Thymus (tissue), 11 donors: ENCODE measurements around the gene DTX3. TPM values are rescaled to one million over a fixed set of nuclear protein-coding genes. Genes with fewer than 3 reads are reported as not detected.
A peak's percentile ranks its signal among the peaks of the same experiment; 100 is the strongest.
"Not testable (repeated sequence)": the region's sequence is repeated elsewhere in the genome, so short reads cannot be mapped to it uniquely, and the experiment has no call there.

Experiments used
- DNase-seq, 9 donors: peaks; one replicate each; pipeline ENCODE4 v3.0.0-alpha.2; 2013; ENCODE audit warnings: low spot score in 9 of 9, low read depth in 6 of 9, missing footprints in 1 of 9
- H3K27ac ChIP-seq, 2 donors: one replicate each; pipeline ENCODE4 v1.5.1; 2013; ENCODE audit warnings: control low read depth in 1 of 2, low read depth in 1 of 2, low read length in 1 of 2, mild to moderate bottlenecking in 1 of 2, moderate library complexity in 1 of 2
- H3K27me3 ChIP-seq, 2 donors: one replicate each; pipeline ENCODE4 v1.5.1; 2013; ENCODE audit warnings: low read length in 1 of 2; ENCODE audit not compliant: control insufficient read depth in 2 of 2, insufficient read depth in 1 of 2
- H3K36me3 ChIP-seq, 2 donors: one replicate each; pipeline ENCODE4 v1.5.1; 2013; ENCODE audit warnings: low read length in 1 of 2, mild to moderate bottlenecking in 1 of 2, moderate library complexity in 1 of 2; ENCODE audit not compliant: control insufficient read depth in 2 of 2, insufficient read depth in 2 of 2
- H3K4me1 ChIP-seq, 2 donors: one replicate each; pipeline ENCODE4 v1.5.1; 2013; ENCODE audit warnings: low read length in 2 of 2; ENCODE audit not compliant: control insufficient read depth in 2 of 2, insufficient read depth in 2 of 2
- H3K4me3 ChIP-seq, 2 donors: one replicate each; pipeline ENCODE4 v1.5.1; 2013; ENCODE audit warnings: low read length in 2 of 2, control low read depth in 1 of 2, mild to moderate bottlenecking in 1 of 2
- H3K9me3 ChIP-seq, 2 donors: one replicate each; pipeline ENCODE4 v1.5.1; 2013; ENCODE audit warnings: low read length in 1 of 2, mild to moderate bottlenecking in 1 of 2; ENCODE audit not compliant: control insufficient read depth in 2 of 2, insufficient read depth in 1 of 2
- WGBS: extraction: QIAGEN DNeasy Blood & Tissue Kit; methylation state at CpG from one replicate; pipeline ENCODE4 v1.1.7; 2013; 5-methylcytosine and 5-hydroxymethylcytosine counted together
- polyA plus RNA-seq: library from polyadenylated mRNA; stranded (reverse); fragments of 200-250 nt; gene quantifications from one replicate; pipeline ENCODE4 v1.2.3, GENCODE V29; 2013
- total RNA-seq: library from RNA; stranded (reverse); fragments of 120-200 nt; gene quantifications from one replicate; pipeline ENCODE4 v1.2.4, GENCODE V29; 2013
- donor health status: healthy.

The DTX3 gene
- total and polyA plus RNA-seq, 2 donors, result 16.6 to 36.8 TPM

GRCh38 chr12:57631566-57632072 is 27.0 kb downstream of the DTX3 start:
- Histone ChIP-seq H3K27me3 (peaks cover 71 to 84% of the 10 kb centered on the region in 2 donors), H3K4me1 (peaks cover 0 to 11% of the 10 kb centered on the region in 2 donors), H3K27ac (no peak overlapping the region), H3K9me3 (peaks cover 0 to 5% of the 10 kb centered on the region in 2 donors), H3K36me3 (no peaks in the 10 kb centered on the region), H3K4me3 (no peak overlapping the region)
- WGBS, result 13% methylated on average over 26 of the region's 26 CpGs
- DNase-seq, result no peak

GRCh38 chr12:57632073-57632957 is 27.7 kb downstream of the DTX3 start:
- Histone ChIP-seq H3K27ac (no peak overlapping the region), H3K27me3 (peaks cover 66 to 80% of the 10 kb centered on the region in 2 donors), H3K9me3 (peaks cover 0 to 5% of the 10 kb centered on the region in 2 donors), H3K36me3 (no peaks in the 10 kb centered on the region), H3K4me3 (peak overlapping the region in 1 of 2 donors; percentile 44), H3K4me1 (peaks cover 0 to 11% of the 10 kb centered on the region in 2 donors)
- 2% methylated on average over 67 of the region's 67 CpGs for WGBS
- no peak for DNase-seq

GRCh38 chr12:57632958-57633840 is 28.6 kb downstream of the DTX3 start, which contains the start of gene B4GALNT1:
TSS of gene B4GALNT1 (minus strand) at chr12:57633201. CDS start at chr12:57632132, 1,069 bp downstream.
- Histone ChIP-seq H3K4me3 (peak within 1 kb of the TSS in 1 of 2 donors; percentile 44), H3K27ac (no peak within 1 kb of the TSS), H3K27me3 (peaks cover 58 to 76% of the 10 kb centered on the region in 2 donors), H3K4me1 (peaks cover 0 to 11% of the 10 kb centered on the region in 2 donors), H3K9me3 (peaks cover 0 to 5% of the 10 kb centered on the region in 2 donors), H3K36me3 (no peaks in the 10 kb centered on the region)
- 2% methylated on average over 58 of the region's 58 CpGs for WGBS
- peak in 7 of 9 donors; percentile 24 to 73 (median 46) for DNase-seq

- H3K9me3 ChIP-seq, H3K36me3 ChIP-seq, H3K4me3 ChIP-seq, H3K27ac ChIP-seq, DNase-seq: not testable (repeated sequence)
- Histone ChIP-seq H3K27me3 (peaks cover 31 to 62% of the 10 kb centered on the region in 2 donors), H3K4me1 (peaks cover 0 to 11% of the 10 kb centered on the region in 2 donors)
- 98% methylated on average over 9 of the region's 9 CpGs for WGBS
Observed at GRCh38 chr12:57636731-57637130, 32.1 kb downstream of the DTX3 start.

GRCh38 chr12:57637364-57637763 is 32.7 kb downstream of the DTX3 start:
- no peak overlapping the region for H3K27ac ChIP-seq
- H3K36me3 ChIP-seq, result no peaks in the 10 kb centered on the region
- H3K4me3 ChIP-seq, result no peak overlapping the region
- WGBS, result 80% methylated on average over 3 of the region's 3 CpGs
- no peak for DNase-seq
- peaks cover 0 to 7% of the 10 kb centered on the region in 2 donors for H3K4me1 ChIP-seq
- H3K9me3 ChIP-seq, result no peaks in the 10 kb centered on the region
- H3K27me3 ChIP-seq, result peaks cover 25 to 57% of the 10 kb centered on the region in 2 donors

- Histone ChIP-seq H3K9me3 (no peaks in the 10 kb centered on the region), H3K4me3 (no peak overlapping the region), H3K4me1 (peaks cover 0 to 1% of the 10 kb centered on the region in 2 donors), H3K27ac (no peak overlapping the region), H3K27me3 (peaks cover 19 to 50% of the 10 kb centered on the region in 2 donors), H3K36me3 (no peaks in the 10 kb centered on the region)
- DNase-seq, result no peak
- 98% methylated on average over 3 of the region's 3 CpGs for WGBS
Observed at GRCh38 chr12:57638096-57638495, 33.5 kb downstream of the DTX3 start.

GRCh38 chr12:57640175-57641042 is 35.8 kb downstream of the DTX3 start:
- Histone ChIP-seq H3K4me1 (no peaks in the 10 kb centered on the region), H3K9me3 (no peaks in the 10 kb centered on the region), H3K27me3 (peaks cover 6 to 38% of the 10 kb centered on the region in 2 donors), H3K36me3 (no peaks in the 10 kb centered on the region), H3K27ac (no peak overlapping the region), H3K4me3 (no peak overlapping the region)
- DNase-seq, result no peak
- WGBS, result 90% methylated on average over 7 of the region's 7 CpGs

GRCh38 chr12:57641699-57642442 is 37.2 kb downstream of the DTX3 start:
- Histone ChIP-seq H3K27ac (no peak overlapping the region), H3K4me3 (no peak overlapping the region), H3K27me3 (peaks cover 6 to 30% of the 10 kb centered on the region in 2 donors), H3K9me3 (peaks cover 0 to 6% of the 10 kb centered on the region in 2 donors), H3K36me3 (no peaks in the 10 kb centered on the region), H3K4me1 (no peaks in the 10 kb centered on the region)
- WGBS, result 72% methylated on average over 5 of the region's 5 CpGs
- DNase-seq, result no peak
